Breast epithelium (tissue), 3 donors: ENCODE results near the gene HSD17B8.

Experiments
- POLR2A ChIP-seq: fragments of 450-650 bp; IDR thresholded peaks from one replicate; pipeline ENCODE4 v1.6.1; 2016; ENCODE audit warnings: antibody characterized with exemption, mild to moderate bottlenecking, moderate library complexity
- TF ChIP-seq, protein P1 (sequence below), 3 donors: fragments of 450-650 bp; IDR thresholded peaks; one replicate each; pipeline ENCODE4 v1.5.1; 2016 to 2017; ENCODE audit warnings: antibody characterized with exemption in 3 of 3, mild to moderate bottlenecking in 3 of 3, moderate library complexity in 3 of 3

GRCh38 chr6:33172688-33173534, 31.5 kb upstream of the HSD17B8 start:
- TF ChIP-seq, protein P1, sequence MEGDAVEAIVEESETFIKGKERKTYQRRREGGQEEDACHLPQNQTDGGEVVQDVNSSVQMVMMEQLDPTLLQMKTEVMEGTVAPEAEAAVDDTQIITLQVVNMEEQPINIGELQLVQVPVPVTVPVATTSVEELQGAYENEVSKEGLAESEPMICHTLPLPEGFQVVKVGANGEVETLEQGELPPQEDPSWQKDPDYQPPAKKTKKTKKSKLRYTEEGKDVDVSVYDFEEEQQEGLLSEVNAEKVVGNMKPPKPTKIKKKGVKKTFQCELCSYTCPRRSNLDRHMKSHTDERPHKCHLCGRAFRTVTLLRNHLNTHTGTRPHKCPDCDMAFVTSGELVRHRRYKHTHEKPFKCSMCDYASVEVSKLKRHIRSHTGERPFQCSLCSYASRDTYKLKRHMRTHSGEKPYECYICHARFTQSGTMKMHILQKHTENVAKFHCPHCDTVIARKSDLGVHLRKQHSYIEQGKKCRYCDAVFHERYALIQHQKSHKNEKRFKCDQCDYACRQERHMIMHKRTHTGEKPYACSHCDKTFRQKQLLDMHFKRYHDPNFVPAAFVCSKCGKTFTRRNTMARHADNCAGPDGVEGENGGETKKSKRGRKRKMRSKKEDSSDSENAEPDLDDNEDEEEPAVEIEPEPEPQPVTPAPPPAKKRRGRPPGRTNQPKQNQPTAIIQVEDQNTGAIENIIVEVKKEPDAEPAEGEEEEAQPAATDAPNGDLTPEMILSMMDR (IDR thresholded peaks at IDR 0.05) = peak in 1 of 3 donors; percentile 58
- no peak for TF ChIP-seq POLR2A
